Measurements from ENCODE around the gene LARP4B. TPM values are rescaled to one million over a fixed set of nuclear protein-coding genes. Genes with fewer than 3 reads are reported as not detected.

LARP4B gene
- total and polyA plus RNA-seq, 8 donors: 45.1 to 122 (median 54.4) TPM

DNA sequence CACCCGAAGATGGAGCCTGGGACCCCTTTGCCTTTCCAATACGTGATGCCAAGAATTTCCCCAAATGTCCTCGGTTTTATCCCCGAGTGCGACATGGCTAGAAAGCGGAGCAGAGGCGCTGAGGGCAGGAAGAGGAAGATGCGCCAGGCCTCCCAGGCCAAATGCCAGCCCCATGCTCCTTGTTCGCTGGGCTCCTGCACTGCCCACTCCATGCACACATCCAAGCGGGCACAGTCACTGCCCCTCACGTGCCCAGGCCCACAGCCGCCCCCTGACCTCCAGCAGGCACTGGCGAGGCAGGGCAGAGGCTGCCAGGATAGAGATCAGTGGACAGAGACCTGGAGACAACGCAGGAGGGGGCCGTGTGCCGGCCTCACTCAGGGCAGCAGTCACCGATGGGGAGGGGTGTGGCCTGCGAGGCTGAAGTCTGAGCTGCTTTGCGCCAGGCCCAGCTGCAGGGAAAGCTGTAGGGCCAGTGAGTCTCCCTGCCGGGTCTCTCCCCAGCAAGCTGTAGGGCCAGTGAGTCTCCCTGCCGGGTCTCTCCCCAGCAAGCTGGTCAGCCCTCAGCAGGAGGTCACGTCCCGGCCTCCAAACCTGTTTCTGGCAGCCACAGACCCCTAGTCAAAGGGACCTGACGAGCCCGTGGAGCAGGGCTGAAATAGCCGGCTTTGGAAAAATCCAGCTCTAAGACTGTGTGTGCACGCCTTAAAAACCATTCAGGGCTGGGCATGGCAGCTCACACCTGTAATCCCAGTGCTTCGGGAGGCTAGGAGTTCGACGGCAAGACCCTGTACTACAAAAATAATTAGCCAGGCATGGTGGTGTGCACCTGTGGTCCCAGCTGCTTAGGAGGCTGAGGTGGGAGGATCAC lies 141.4 kb downstream of the LARP4B start:
- DNase-seq: no peak
- H3K9me3 ChIP-seq: no peaks in the 10 kb centered on the region

DNA sequence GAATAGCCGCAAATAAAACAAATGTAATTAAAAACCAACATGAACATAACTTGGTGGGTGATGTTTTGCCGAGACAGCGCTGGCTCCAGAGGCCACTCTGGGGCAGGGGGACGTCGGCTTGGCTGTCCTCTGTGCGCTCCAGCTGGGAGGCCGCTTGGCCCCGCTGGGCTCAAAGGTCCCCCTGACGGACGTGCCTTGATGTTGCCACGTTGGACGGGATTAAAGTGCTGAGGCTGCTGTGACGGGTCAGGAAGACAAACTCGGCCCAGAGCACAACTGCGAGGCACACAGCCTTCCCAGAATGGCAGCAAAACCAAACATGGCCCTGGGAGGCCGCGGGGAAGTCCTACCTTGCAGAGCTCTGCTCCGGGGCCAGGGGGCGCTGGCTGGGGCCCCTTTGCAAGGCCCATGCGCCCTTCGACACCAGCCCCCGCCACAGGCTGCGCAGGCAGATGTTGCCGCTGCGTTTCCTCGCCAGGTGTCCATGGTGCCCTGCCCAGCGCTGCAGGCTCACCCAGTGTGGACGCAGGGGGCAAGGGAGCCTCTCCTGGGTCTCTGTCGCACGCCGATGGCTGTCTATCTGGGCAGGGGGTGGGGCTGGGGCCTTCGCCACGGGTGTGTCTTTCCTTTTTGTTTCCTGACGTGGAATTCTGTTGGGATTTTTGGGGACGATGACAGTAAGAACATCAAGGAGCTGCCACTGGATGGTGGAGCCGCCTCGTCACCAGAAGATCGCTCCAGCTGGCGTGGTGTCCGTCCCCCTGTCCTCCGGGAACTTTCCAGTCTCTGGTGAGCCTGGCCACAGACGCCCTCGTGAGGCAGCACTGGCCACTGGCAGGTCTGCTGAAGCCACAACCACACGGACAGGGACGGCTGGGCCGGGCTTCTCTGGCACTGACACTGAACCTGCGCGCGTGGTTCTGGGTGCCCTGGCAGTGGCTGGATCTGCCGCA lies 142.4 kb downstream of the LARP4B start:
- no peak overlapping the region for H3K27ac ChIP-seq
- H3K4me3 ChIP-seq: no peak overlapping the region
- H3K4me1 ChIP-seq: peaks cover 0 to 8% of the 10 kb centered on the region in 2 donors
- intact Hi-C loops (cut with DNase I): loop anchor here in 1 of 2 donors (10.0 kb wide), 1 partner anchor 274 kb away; no protein-coding TSS in a partner anchor
- peak in 1 of 2 donors; percentile 19 for TF ChIP-seq CTCF (IDR thresholded peaks at IDR 0.05)
- peak; percentile 88 for ATAC-seq
- no peaks in the 10 kb centered on the region for H3K36me3 ChIP-seq
- DNase-seq: peak in 3 of 4 donors; percentile 59 to 75 (median 66)
- H3K9me3 ChIP-seq: no peaks in the 10 kb centered on the region
- peaks cover 0 to 41% of the 10 kb centered on the region in 2 donors for H3K27me3 ChIP-seq

More for the DNA sequence above, 141.4 kb downstream of the LARP4B start:
- peaks cover 0 to under 1% of the 10 kb centered on the region in 2 donors for H3K4me1 ChIP-seq
- intact Hi-C loops (cut with DNase I): loop anchor here in 1 of 2 donors (10.0 kb wide), 1 partner anchor 275 kb away; no protein-coding TSS in a partner anchor
- no peak for TF ChIP-seq CTCF (IDR thresholded peaks at IDR 0.05)
- no peaks in the 10 kb centered on the region for H3K36me3 ChIP-seq
- H3K4me3 ChIP-seq: no peak overlapping the region
- peaks cover 0 to 31% of the 10 kb centered on the region in 2 donors for H3K27me3 ChIP-seq
- no peak overlapping the region for H3K27ac ChIP-seq
- ATAC-seq: peak; percentile 8

- Histone ChIP-seq H3K4me1 (peaks cover 0 to 8% of the 10 kb centered on the region in 2 donors), H3K27me3 (peaks cover 0 to 47% of the 10 kb centered on the region in 2 donors), H3K36me3 (no peaks in the 10 kb centered on the region), H3K4me3 (no peak overlapping the region), H3K9me3 (no peaks in the 10 kb centered on the region), H3K27ac (no peak overlapping the region)
- intact Hi-C loops (cut with DNase I): loop anchor here in 1 of 2 donors (10.0 kb wide), 1 partner anchor 273 kb away; no protein-coding TSS in a partner anchor
- ATAC-seq (no peak), DNase-seq (no peak)
- TF ChIP-seq CTCF (IDR thresholded peaks at IDR 0.05): no peak
Observed at GRCh38 chr10:787933-788651, 143.4 kb downstream of the LARP4B start.

DNA sequence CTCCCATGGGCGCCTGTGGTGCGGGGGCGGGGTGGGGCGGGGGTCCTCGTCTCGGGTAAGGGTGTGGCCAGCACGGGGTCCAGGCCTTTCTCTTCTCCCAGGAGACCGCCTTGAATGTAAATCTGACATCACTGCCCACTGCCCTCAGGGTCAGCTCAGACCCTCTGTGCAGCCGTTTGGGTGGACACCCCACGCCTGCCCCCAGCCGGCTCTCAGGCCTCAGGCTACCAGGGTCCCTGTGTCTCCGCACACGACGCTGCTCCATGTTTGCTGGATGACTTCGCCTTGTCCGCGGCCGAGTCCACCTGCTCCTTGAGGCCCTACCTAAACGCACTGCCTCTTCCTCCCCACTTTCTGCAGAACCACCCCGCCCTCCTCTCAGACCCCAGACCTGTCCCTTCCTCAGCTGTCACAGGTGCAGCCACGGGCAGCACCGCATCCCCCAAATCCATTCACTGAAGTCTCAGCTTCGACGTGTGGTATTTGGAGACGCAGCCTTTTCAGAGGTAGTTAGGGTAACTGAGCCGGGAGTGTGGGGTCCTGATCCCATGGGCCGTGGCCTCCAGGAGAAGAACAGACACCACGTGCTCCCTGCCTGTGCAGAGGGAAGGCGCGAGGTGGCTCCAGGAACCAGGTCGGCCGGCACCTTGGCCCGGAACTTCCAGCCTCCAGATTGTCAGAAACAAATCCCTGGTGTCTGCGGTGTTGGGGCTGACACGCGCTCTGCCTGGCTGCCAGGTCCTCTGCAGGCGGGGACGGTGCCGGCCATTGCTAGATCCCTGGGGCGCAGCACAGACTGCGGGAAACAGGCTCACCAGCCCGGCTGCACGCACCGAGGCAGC lies 144.7 kb downstream of the LARP4B start:
- Histone ChIP-seq H3K27me3 (peaks cover 0 to 60% of the 10 kb centered on the region in 2 donors), H3K9me3 (no peaks in the 10 kb centered on the region), H3K4me3 (no peak overlapping the region), H3K27ac (no peak overlapping the region), H3K4me1 (peaks cover 0 to 8% of the 10 kb centered on the region in 2 donors), H3K36me3 (no peaks in the 10 kb centered on the region)
- intact Hi-C loops (cut with DNase I): loop anchor here in 1 of 2 donors (10.0 kb wide), 1 partner anchor 272 kb away; no protein-coding TSS in a partner anchor
- no peak for TF ChIP-seq CTCF (IDR thresholded peaks at IDR 0.05)
- DNase-seq (no peak), ATAC-seq (no peak)
